ENCODE results near the gene TMEM175.

TMEM175 gene

GRCh38 chr4:951594-952468 lies 19.6 kb downstream of the TMEM175 start:
- no peak for ATAC-seq
- no peak for TF ChIP-seq TCF4 (CRISPR knock-in tag; IDR thresholded peaks at IDR 0.05; ENCODE audit: borderline replicate concordance)
- no peak for TF ChIP-seq ZFP30 (CRISPR knock-in tag; IDR thresholded peaks at IDR 0.05)
- no peak for TF ChIP-seq ZFP3 (CRISPR knock-in tag; IDR thresholded peaks at IDR 0.05)
- no peak for TF ChIP-seq PPARA (CRISPR knock-in tag; IDR thresholded peaks at IDR 0.05; ENCODE audit: borderline replicate concordance)
- TF ChIP-seq GLIS3 (CRISPR knock-in tag; IDR thresholded peaks at IDR 0.05): no peak

DNA sequence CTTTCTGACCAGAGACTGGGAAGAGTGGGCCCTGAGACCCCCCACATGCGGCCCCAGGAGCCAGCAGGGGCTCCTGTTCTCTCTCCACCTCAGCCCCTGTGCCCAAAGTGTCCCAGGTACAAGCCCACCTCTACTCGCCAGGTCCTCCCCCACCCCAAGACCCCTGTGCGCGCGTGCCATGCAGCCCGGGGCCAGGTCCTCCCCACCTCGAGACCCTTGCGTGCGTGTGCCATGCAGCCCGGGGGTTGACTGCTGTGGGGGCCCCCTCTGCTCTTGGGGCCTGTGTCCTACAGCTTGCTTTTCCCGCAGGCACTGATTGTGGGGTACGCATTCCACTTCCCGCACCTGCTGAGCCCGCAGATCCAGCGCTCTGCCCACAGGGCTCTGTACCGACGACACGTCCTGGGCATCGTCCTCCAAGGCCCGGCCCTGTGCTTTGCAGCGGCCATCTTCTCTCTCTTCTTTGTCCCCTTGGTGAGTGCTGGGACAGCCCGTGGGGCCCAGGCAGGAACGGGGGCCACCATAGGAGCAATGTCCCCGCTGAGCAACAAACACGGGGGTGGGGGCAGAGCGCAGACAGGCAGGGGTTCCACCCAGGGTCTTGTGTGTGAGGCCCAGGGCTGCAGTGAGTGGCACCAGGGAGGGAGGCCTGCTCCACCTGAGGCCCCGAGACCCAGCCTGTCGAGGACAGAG lies 20.8 kb downstream of the TMEM175 start:
- ATAC-seq: no peak
- no peak for TF ChIP-seq GLIS3 (CRISPR knock-in tag; IDR thresholded peaks at IDR 0.05)
- TF ChIP-seq ARNTL (CRISPR knock-in tag; IDR thresholded peaks at IDR 0.05; ENCODE audit: borderline replicate concordance, low read depth): no peak
- TF ChIP-seq, protein P1, sequence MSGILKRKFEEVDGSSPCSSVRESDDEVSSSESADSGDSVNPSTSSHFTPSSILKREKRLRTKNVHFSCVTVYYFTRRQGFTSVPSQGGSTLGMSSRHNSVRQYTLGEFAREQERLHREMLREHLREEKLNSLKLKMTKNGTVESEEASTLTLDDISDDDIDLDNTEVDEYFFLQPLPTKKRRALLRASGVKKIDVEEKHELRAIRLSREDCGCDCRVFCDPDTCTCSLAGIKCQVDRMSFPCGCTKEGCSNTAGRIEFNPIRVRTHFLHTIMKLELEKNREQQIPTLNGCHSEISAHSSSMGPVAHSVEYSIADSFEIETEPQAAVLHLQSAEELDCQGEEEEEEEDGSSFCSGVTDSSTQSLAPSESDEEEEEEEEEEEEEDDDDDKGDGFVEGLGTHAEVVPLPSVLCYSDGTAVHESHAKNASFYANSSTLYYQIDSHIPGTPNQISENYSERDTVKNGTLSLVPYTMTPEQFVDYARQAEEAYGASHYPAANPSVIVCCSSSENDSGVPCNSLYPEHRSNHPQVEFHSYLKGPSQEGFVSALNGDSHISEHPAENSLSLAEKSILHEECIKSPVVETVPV (CRISPR knock-in tag; IDR thresholded peaks at IDR 0.05): no peak
- TF ChIP-seq OSR1 (CRISPR knock-in tag; IDR thresholded peaks at IDR 0.05): no peak
- no peak for TF ChIP-seq BACH2 (CRISPR knock-in tag; IDR thresholded peaks at IDR 0.05; ENCODE audit: borderline replicate concordance)

DNA sequence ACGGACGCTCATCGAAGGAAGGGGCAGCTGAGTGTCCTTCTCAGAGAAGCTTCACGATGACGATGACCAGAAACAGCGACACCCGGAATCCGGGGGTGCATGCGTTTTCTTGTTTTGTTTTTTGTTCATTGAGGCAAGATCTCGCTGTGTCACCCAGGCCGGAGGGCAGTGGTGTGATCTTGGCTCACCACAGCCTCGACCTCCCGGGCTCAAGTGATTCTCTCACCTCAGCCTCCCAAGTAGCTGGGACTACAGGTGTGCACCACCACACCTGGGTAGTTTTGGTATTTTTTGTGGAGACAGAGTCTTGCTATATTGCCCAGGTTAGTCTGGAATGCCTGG lies 21.3 kb downstream of the TMEM175 start:
- no peak for ATAC-seq
- no peak for TF ChIP-seq ZC3H10 (CRISPR knock-in tag; IDR thresholded peaks at IDR 0.05)
- TF ChIP-seq RARB (CRISPR knock-in tag; IDR thresholded peaks at IDR 0.05): no peak
- no peak for TF ChIP-seq ZNF70 (CRISPR knock-in tag; IDR thresholded peaks at IDR 0.05)
- no peak for TF ChIP-seq ARNTL (CRISPR knock-in tag; IDR thresholded peaks at IDR 0.05; ENCODE audit: borderline replicate concordance, low read depth)
- TF ChIP-seq POU6F1 (CRISPR knock-in tag; IDR thresholded peaks at IDR 0.05; ENCODE audit: borderline replicate concordance, low read depth): no peak
- TF ChIP-seq, protein P2, sequence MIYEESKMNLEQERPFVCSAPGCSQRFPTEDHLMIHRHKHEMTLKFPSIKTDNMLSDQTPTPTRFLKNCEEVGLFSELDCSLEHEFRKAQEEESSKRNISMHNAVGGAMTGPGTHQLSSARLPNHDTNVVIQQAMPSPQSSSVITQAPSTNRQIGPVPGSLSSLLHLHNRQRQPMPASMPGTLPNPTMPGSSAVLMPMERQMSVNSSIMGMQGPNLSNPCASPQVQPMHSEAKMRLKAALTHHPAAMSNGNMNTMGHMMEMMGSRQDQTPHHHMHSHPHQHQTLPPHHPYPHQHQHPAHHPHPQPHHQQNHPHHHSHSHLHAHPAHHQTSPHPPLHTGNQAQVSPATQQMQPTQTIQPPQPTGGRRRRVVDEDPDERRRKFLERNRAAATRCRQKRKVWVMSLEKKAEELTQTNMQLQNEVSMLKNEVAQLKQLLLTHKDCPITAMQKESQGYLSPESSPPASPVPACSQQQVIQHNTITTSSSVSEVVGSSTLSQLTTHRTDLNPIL (CRISPR knock-in tag; IDR thresholded peaks at IDR 0.05; ENCODE audit: low read depth): no peak
- no peak for TF ChIP-seq CSDC2 (CRISPR knock-in tag; IDR thresholded peaks at IDR 0.05)
- TF ChIP-seq TOX (CRISPR knock-in tag; IDR thresholded peaks at IDR 0.05; ENCODE audit: borderline replicate concordance): no peak
- TF ChIP-seq ZFP3 (CRISPR knock-in tag; IDR thresholded peaks at IDR 0.05): no peak
- TF ChIP-seq SNAI2 (CRISPR knock-in tag; IDR thresholded peaks at IDR 0.05): no peak
- no peak for TF ChIP-seq ESRRG (CRISPR knock-in tag; IDR thresholded peaks at IDR 0.05)
- TF ChIP-seq, protein P1 (CRISPR knock-in tag; IDR thresholded peaks at IDR 0.05): no peak
- TF ChIP-seq GLIS3 (CRISPR knock-in tag; IDR thresholded peaks at IDR 0.05): no peak
- TF ChIP-seq, protein P3, sequence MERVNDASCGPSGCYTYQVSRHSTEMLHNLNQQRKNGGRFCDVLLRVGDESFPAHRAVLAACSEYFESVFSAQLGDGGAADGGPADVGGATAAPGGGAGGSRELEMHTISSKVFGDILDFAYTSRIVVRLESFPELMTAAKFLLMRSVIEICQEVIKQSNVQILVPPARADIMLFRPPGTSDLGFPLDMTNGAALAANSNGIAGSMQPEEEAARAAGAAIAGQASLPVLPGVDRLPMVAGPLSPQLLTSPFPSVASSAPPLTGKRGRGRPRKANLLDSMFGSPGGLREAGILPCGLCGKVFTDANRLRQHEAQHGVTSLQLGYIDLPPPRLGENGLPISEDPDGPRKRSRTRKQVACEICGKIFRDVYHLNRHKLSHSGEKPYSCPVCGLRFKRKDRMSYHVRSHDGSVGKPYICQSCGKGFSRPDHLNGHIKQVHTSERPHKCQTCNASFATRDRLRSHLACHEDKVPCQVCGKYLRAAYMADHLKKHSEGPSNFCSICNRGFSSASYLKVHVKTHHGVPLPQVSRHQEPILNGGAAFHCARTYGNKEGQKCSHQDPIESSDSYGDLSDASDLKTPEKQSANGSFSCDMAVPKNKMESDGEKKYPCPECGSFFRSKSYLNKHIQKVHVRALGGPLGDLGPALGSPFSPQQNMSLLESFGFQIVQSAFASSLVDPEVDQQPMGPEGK (CRISPR knock-in tag; IDR thresholded peaks at IDR 0.05; ENCODE audit: borderline replicate concordance): no peak
- TF ChIP-seq OSR1 (CRISPR knock-in tag; IDR thresholded peaks at IDR 0.05): no peak
- no peak for TF ChIP-seq PPARA (CRISPR knock-in tag; IDR thresholded peaks at IDR 0.05; ENCODE audit: borderline replicate concordance)
- no peak for TF ChIP-seq BACH2 (CRISPR knock-in tag; IDR thresholded peaks at IDR 0.05; ENCODE audit: borderline replicate concordance)
- no peak for TF ChIP-seq ZNF8 (CRISPR knock-in tag; IDR thresholded peaks at IDR 0.05)
- no peak for TF ChIP-seq ZFP30 (CRISPR knock-in tag; IDR thresholded peaks at IDR 0.05)

Measured in SK-N-SH treated with all-trans-retinoic acid at 6 μM for 48 hours (cell line).